GM10248 (cell line): Measurements from ENCODE around the gene MGLL.

ENCODE experiments used
- CTCF ChIA-PET: fragments of 300-600 bp; sonication (Branson Sonifier 250); formaldehyde crosslinking; extraction: SDS; loops from one replicate; lab custom pipeline; 2021; ENCODE audit warnings: antibody characterized with exemption; lab: Yijun Ruan, JAX
- POLR2A ChIA-PET: fragments of 350-650 bp; sonication (Branson Sonifier 250); formaldehyde crosslinking; extraction: SDS; loops from one replicate; lab custom pipeline; 2020; ENCODE audit warnings: antibody characterized with exemption; lab: Yijun Ruan, JAX
- DNase-seq: peaks from one replicate; pipeline ENCODE4 v3.0.0; 2012; ENCODE audit errors: extremely low spot score
- CTCF ChIP-seq: IDR thresholded peaks from 2 replicates; pipeline ENCODE4 v1.5.1; 2012; ENCODE audit warnings: mild to moderate bottlenecking, low read depth; ENCODE audit errors: extremely low read depth, missing control alignments, control extremely low read depth

The MGLL gene

GRCh38 chr3:127693336-127693843 is 128.9 kb downstream of the MGLL start:
- CTCF ChIA-PET: interaction anchor here (1.4 to 3.7 kb wide), 3 partner anchors 12 to 267 kb away, joined by 3 to 22 read pairs (median 7); no protein-coding TSS in a partner anchor
- no peak for TF ChIP-seq CTCF
- DNase-seq: no peak
- POLR2A ChIA-PET: no interaction called here

GRCh38 chr3:127692501-127693335 is 129.6 kb downstream of the MGLL start:
- no peak for DNase-seq
- POLR2A ChIA-PET: no interaction called here
- CTCF ChIA-PET: interaction anchor here (3.7 kb wide), 1 partner anchor 12 kb away, joined by 22 read pairs; no protein-coding TSS in a partner anchor
- TF ChIP-seq CTCF: no peak

- ChIA-PET CTCF (interaction anchor here (1.1 to 3.7 kb wide), 3 partner anchors 11 to 135 kb away, joined by 3 to 22 read pairs (median 3); no protein-coding TSS in a partner anchor), POLR2A (no interaction called here)
- no peak for DNase-seq
- TF ChIP-seq CTCF: no peak
Measured at GRCh38 chr3:127691974-127692373, 130.3 kb downstream of the MGLL start.

- ChIA-PET POLR2A (no interaction called here), CTCF (interaction anchor here (0.8 to 3.7 kb wide), 4 partner anchors 10 to 135 kb away, joined by 3 to 22 read pairs (median 3); no protein-coding TSS in a partner anchor)
- TF ChIP-seq CTCF: no peak
- DNase-seq: no peak
Measured at GRCh38 chr3:127691489-127691888, 130.8 kb downstream of the MGLL start.

GRCh38 chr3:127690823-127691452 is 131.4 kb downstream of the MGLL start:
- peak; percentile 63 for TF ChIP-seq CTCF
- no peak for DNase-seq
- ChIA-PET CTCF (interaction anchor here (0.8 to 3.7 kb wide), 4 partner anchors 10 to 136 kb away, joined by 3 to 22 read pairs (median 3); no protein-coding TSS in a partner anchor), POLR2A (no interaction called here)

GRCh38 chr3:127690106-127690505 is 132.2 kb downstream of the MGLL start:
- ChIA-PET CTCF (interaction anchor here (1.4 to 3.7 kb wide), 3 partner anchors 9 to 137 kb away, joined by 3 to 22 read pairs (median 5); no protein-coding TSS in a partner anchor), POLR2A (no interaction called here)
- TF ChIP-seq CTCF: no peak
- DNase-seq: no peak
